Activated T-helper 1 cell treated with Interleukin-2 at 50 U/mL for 16 hours (primary cell): ENCODE results near the gene MPPED1.

ENCODE experiments used
- DNase-seq: peaks from one replicate; pipeline ENCODE4 v3.0.0-alpha.2; 2020; ENCODE audit warnings: low read depth

MPPED1 gene

GRCh38 chr22:43476751-43477725 is 65.2 kb downstream of the MPPED1 start:
- no peak for DNase-seq

- DNase-seq, result no peak
Measured at GRCh38 chr22:43477966-43478365, 66.2 kb downstream of the MPPED1 start.

- DNase-seq, result no peak
Measured at GRCh38 chr22:43478621-43479300, 66.9 kb downstream of the MPPED1 start.

GRCh38 chr22:43479301-43479950 is 67.6 kb downstream of the MPPED1 start:
- no peak for DNase-seq

GRCh38 chr22:43479962-43480361 is 68.1 kb downstream of the MPPED1 start:
- DNase-seq, result no peak

GRCh38 chr22:43481568-43482317 is 69.9 kb downstream of the MPPED1 start:
- DNase-seq, result no peak

- no peak for DNase-seq
Measured at GRCh38 chr22:43482318-43482625, 70.5 kb downstream of the MPPED1 start.

GRCh38 chr22:43483266-43483665 is 71.5 kb downstream of the MPPED1 start:
- DNase-seq, result no peak

- no peak for DNase-seq
Measured at GRCh38 chr22:43483669-43484068, 71.9 kb downstream of the MPPED1 start.

- no peak for DNase-seq
Measured at GRCh38 chr22:43484227-43484626, 72.4 kb downstream of the MPPED1 start.

- no peak for DNase-seq
Measured at GRCh38 chr22:43485502-43486089, 73.8 kb downstream of the MPPED1 start.

- DNase-seq, result no peak
Measured at GRCh38 chr22:43487311-43488030, 75.7 kb downstream of the MPPED1 start.

GRCh38 chr22:43488031-43488866 is 76.4 kb downstream of the MPPED1 start:
- no peak for DNase-seq

- no peak for DNase-seq
Measured at GRCh38 chr22:43488937-43489336, 77.1 kb downstream of the MPPED1 start.

GRCh38 chr22:43490311-43490710 is 78.5 kb downstream of the MPPED1 start:
- DNase-seq, result no peak

- no peak for DNase-seq
Measured at GRCh38 chr22:43491177-43491576, 79.4 kb downstream of the MPPED1 start.

GRCh38 chr22:43491737-43492136 is 79.9 kb downstream of the MPPED1 start:
- DNase-seq, result no peak

GRCh38 chr22:43493297-43493696 is 81.5 kb downstream of the MPPED1 start:
- no peak for DNase-seq

- no peak for DNase-seq
Measured at GRCh38 chr22:43497956-43498855, 86.4 kb downstream of the MPPED1 start.
